Breast epithelium (tissue), 3 donors: ENCODE data around the gene KAT6B.

ENCODE experiments used
- POLR2A ChIP-seq: fragments of 450-650 bp; IDR thresholded peaks from one replicate; pipeline ENCODE4 v1.6.1; 2016; ENCODE audit warnings: antibody characterized with exemption, mild to moderate bottlenecking, moderate library complexity
- POLR2AphosphoS5 ChIP-seq, 3 donors: sonication (generic); formaldehyde crosslinking; IDR thresholded peaks; one replicate each; pipeline ENCODE4 v1.6.1; 2017; ENCODE audit warnings: antibody characterized with exemption in 3 of 3
- TF ChIP-seq, protein P1 (sequence below), 3 donors: fragments of 450-650 bp; IDR thresholded peaks; one replicate each; pipeline ENCODE4 v1.5.1; 2016 to 2017; ENCODE audit warnings: antibody characterized with exemption in 3 of 3, mild to moderate bottlenecking in 3 of 3, moderate library complexity in 3 of 3

GRCh38 chr10:74981831-74982633 lies 155.6 kb downstream of the KAT6B start:
- TF ChIP-seq, protein P1, sequence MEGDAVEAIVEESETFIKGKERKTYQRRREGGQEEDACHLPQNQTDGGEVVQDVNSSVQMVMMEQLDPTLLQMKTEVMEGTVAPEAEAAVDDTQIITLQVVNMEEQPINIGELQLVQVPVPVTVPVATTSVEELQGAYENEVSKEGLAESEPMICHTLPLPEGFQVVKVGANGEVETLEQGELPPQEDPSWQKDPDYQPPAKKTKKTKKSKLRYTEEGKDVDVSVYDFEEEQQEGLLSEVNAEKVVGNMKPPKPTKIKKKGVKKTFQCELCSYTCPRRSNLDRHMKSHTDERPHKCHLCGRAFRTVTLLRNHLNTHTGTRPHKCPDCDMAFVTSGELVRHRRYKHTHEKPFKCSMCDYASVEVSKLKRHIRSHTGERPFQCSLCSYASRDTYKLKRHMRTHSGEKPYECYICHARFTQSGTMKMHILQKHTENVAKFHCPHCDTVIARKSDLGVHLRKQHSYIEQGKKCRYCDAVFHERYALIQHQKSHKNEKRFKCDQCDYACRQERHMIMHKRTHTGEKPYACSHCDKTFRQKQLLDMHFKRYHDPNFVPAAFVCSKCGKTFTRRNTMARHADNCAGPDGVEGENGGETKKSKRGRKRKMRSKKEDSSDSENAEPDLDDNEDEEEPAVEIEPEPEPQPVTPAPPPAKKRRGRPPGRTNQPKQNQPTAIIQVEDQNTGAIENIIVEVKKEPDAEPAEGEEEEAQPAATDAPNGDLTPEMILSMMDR (IDR thresholded peaks at IDR 0.05) = no peak
- TF ChIP-seq POLR2A (no peak), POLR2AphosphoS5 (IDR thresholded peaks at IDR 0.05) (no peak)
